ENCODE data around the gene TMPO. TPM values are rescaled to one million over a fixed set of nuclear protein-coding genes. Genes with fewer than 3 reads are reported as not detected.
A peak's percentile ranks its signal among the peaks of the same experiment; 100 is the strongest.
"Not testable (repeated sequence)": the region's sequence is repeated elsewhere in the genome, so short reads cannot be mapped to it uniquely, and the experiment has no call there.

Gene TMPO
- total RNA-seq, 1 experiment from 2014 or later: 285 TPM

GRCh38 chr12:98578821-98579220 is 63.4 kb downstream of the TMPO start:
- DNase-seq: no peak
- Histone ChIP-seq H3K27ac (no peak overlapping the region), H3K4me1 (no peaks in the 10 kb centered on the region), H3K36me3 (no peaks in the 10 kb centered on the region), H3K9me3 (replicated peaks) (no peaks in the 10 kb centered on the region), H3K27me3 (no peaks in the 10 kb centered on the region), H3K4me3 (no peak overlapping the region)

- no peaks in the 10 kb centered on the region for H3K4me1 ChIP-seq
- no peak overlapping the region for H3K27ac ChIP-seq
- no peak overlapping the region for H3K4me3 ChIP-seq
- no peaks in the 10 kb centered on the region for H3K27me3 ChIP-seq
- H3K9me3 ChIP-seq (replicated peaks): no peaks in the 10 kb centered on the region
- no peak for DNase-seq
- no peaks in the 10 kb centered on the region for H3K36me3 ChIP-seq
These were observed 64.0 kb downstream of the TMPO start for GRCh38 chr12:98579347-98579746.

- no peaks in the 10 kb centered on the region for H3K9me3 ChIP-seq (replicated peaks)
- DNase-seq: no peak
- no peaks in the 10 kb centered on the region for H3K36me3 ChIP-seq
- no peaks in the 10 kb centered on the region for H3K27me3 ChIP-seq
- no peaks in the 10 kb centered on the region for H3K4me1 ChIP-seq
- H3K4me3 ChIP-seq: no peak overlapping the region
- H3K27ac ChIP-seq: no peak overlapping the region
These were observed 64.4 kb downstream of the TMPO start for GRCh38 chr12:98579835-98580234.

GRCh38 chr12:98580695-98581094 is 65.3 kb downstream of the TMPO start:
- H3K27ac ChIP-seq: no peak overlapping the region
- no peak for DNase-seq
- H3K4me3 ChIP-seq: no peak overlapping the region
- no peaks in the 10 kb centered on the region for H3K27me3 ChIP-seq
- no peaks in the 10 kb centered on the region for H3K36me3 ChIP-seq
- no peaks in the 10 kb centered on the region for H3K4me1 ChIP-seq
- H3K9me3 ChIP-seq (replicated peaks): no peaks in the 10 kb centered on the region

GRCh38 chr12:98581101-98581500 is 65.7 kb downstream of the TMPO start:
- DNase-seq: no peak
- no peaks in the 10 kb centered on the region for H3K36me3 ChIP-seq

GRCh38 chr12:98582093-98582492 is 66.7 kb downstream of the TMPO start:
- no peak overlapping the region for H3K4me3 ChIP-seq
- H3K36me3 ChIP-seq: no peaks in the 10 kb centered on the region
- H3K9me3 ChIP-seq (replicated peaks): no peaks in the 10 kb centered on the region
- no peak for DNase-seq
- no peaks in the 10 kb centered on the region for H3K4me1 ChIP-seq
- no peaks in the 10 kb centered on the region for H3K27me3 ChIP-seq
- H3K27ac ChIP-seq: no peak overlapping the region

More at GRCh38 chr12:98581101-98581500, 65.7 kb downstream of the TMPO start:
- no peaks in the 10 kb centered on the region for H3K9me3 ChIP-seq (replicated peaks)
- H3K27ac ChIP-seq: no peak overlapping the region
- no peaks in the 10 kb centered on the region for H3K4me1 ChIP-seq
- H3K27me3 ChIP-seq: no peaks in the 10 kb centered on the region
- no peak overlapping the region for H3K4me3 ChIP-seq

GRCh38 chr12:98587084-98587483 is 71.7 kb downstream of the TMPO start:
- no peaks in the 10 kb centered on the region for H3K4me1 ChIP-seq
- DNase-seq: no peak
- no peak overlapping the region for H3K4me3 ChIP-seq

GRCh38 chr12:98591209-98591608 is 75.8 kb downstream of the TMPO start:
- Histone ChIP-seq H3K4me3 (no peak overlapping the region), H3K9me3 (replicated peaks) (no peaks in the 10 kb centered on the region), H3K4me1 (peaks cover 12% of the 10 kb centered on the region), H3K27ac (no peak overlapping the region), H3K27me3 (no peaks in the 10 kb centered on the region), H3K36me3 (peaks cover 12% of the 10 kb centered on the region)
- DNase-seq: peak; percentile 17 to 20

More at GRCh38 chr12:98587084-98587483, 71.7 kb downstream of the TMPO start:
- H3K36me3 ChIP-seq: no peaks in the 10 kb centered on the region
- H3K9me3 ChIP-seq (replicated peaks): no peaks in the 10 kb centered on the region
- H3K27ac ChIP-seq: no peak overlapping the region
- no peaks in the 10 kb centered on the region for H3K27me3 ChIP-seq

GRCh38 chr12:98592825-98593322 is 77.5 kb downstream of the TMPO start:
- no peaks in the 10 kb centered on the region for H3K9me3 ChIP-seq (replicated peaks)
- DNase-seq: no peak
- peaks cover 12% of the 10 kb centered on the region for H3K4me1 ChIP-seq
- no peaks in the 10 kb centered on the region for H3K27me3 ChIP-seq
- H3K4me3 ChIP-seq: peak overlapping the region; percentile 95
- H3K36me3 ChIP-seq: peaks cover 29% of the 10 kb centered on the region
- H3K27ac ChIP-seq: peak overlapping the region; percentile 2; the same call in 1 of the 2 replicates

- H3K27ac ChIP-seq: peak within 1 kb of the TSS; percentile 84
- DNase-seq: peak; percentile 94 to 98
- no peaks in the 10 kb centered on the region for H3K27me3 ChIP-seq
- peak within 1 kb of the TSS; percentile 95 for H3K4me3 ChIP-seq
- H3K4me1 ChIP-seq: peaks cover 12% of the 10 kb centered on the region
- peaks cover 35% of the 10 kb centered on the region for H3K36me3 ChIP-seq
- H3K9me3 ChIP-seq (replicated peaks): no peaks in the 10 kb centered on the region
These were observed 78.1 kb downstream of the TMPO start, which contains the start of gene SLC25A3 for GRCh38 chr12:98593351-98594049. TSS of gene SLC25A3 (plus strand) at chr12:98593686. CDS start at chr12:98593979, 293 bp downstream.

- Histone ChIP-seq H3K36me3 (peaks cover 40% of the 10 kb centered on the region), H3K9me3 (replicated peaks) (no peaks in the 10 kb centered on the region), H3K4me1 (peaks cover 12% of the 10 kb centered on the region), H3K4me3 (peak overlapping the region; percentile 95), H3K27ac (peak overlapping the region; percentile 84), H3K27me3 (no peaks in the 10 kb centered on the region)
- DNase-seq: peak; percentile 12 to 26
These were observed 78.9 kb downstream of the TMPO start for GRCh38 chr12:98594050-98594835.

GRCh38 chr12:98595243-98595988 is 80.0 kb downstream of the TMPO start:
- peak in 1 of 2 experiments; percentile 17 for DNase-seq
- Histone ChIP-seq H3K36me3 (peaks cover 51% of the 10 kb centered on the region), H3K27ac (no peak overlapping the region; the same call in 1 of the 2 replicates), H3K4me3 (peak overlapping the region; percentile 95), H3K9me3 (replicated peaks) (no peaks in the 10 kb centered on the region), H3K4me1 (peaks cover 12% of the 10 kb centered on the region), H3K27me3 (no peaks in the 10 kb centered on the region)

- not testable (repeated sequence) for H3K27me3 ChIP-seq; H3K4me3 ChIP-seq; H3K27ac ChIP-seq; H3K9me3 ChIP-seq (replicated peaks); DNase-seq
- Histone ChIP-seq H3K36me3 (peaks cover 69% of the 10 kb centered on the region), H3K4me1 (peaks cover 12% of the 10 kb centered on the region)
These were observed 81.9 kb downstream of the TMPO start for GRCh38 chr12:98597313-98597712.
